Measurements from ENCODE around the gene ENKD1. TPM values are rescaled to one million over a fixed set of nuclear protein-coding genes. Genes with fewer than 3 reads are reported as not detected.

ENKD1 gene
- total RNA-seq, 2 donors from 2014 or later = 9.1 to 9.4 TPM

GRCh38 chr16:67662653-67663010 is 3.9 kb downstream of the ENKD1 start:
- Mint-ChIP-seq H3K9me3 (no peaks in the 10 kb centered on the region), H3K27ac (no peak overlapping the region), H3K36me3 (ENCODE audit: low read depth) (peaks cover 28% of the 10 kb centered on the region), H3K4me3 (no peak overlapping the region), H3K27me3 (no peaks in the 10 kb centered on the region), H3K4me1 (peaks cover 9% of the 10 kb centered on the region)
- ATAC-seq (replicated peaks) = no peak

GRCh38 chr16:67661886-67662652 is 4.5 kb downstream of the ENKD1 start:
- no peak for ATAC-seq (replicated peaks)
- peaks cover 33% of the 10 kb centered on the region for H3K36me3 Mint-ChIP-seq (ENCODE audit: low read depth)
- H3K4me1 Mint-ChIP-seq = peaks cover 9% of the 10 kb centered on the region
- no peak overlapping the region for H3K27ac Mint-ChIP-seq
- H3K9me3 Mint-ChIP-seq = no peaks in the 10 kb centered on the region
- H3K4me3 Mint-ChIP-seq = peak overlapping the region; percentile 93
- H3K27me3 Mint-ChIP-seq = no peaks in the 10 kb centered on the region

GRCh38 chr16:67661101-67661761 is 5.3 kb downstream of the ENKD1 start:
- no peaks in the 10 kb centered on the region for H3K9me3 Mint-ChIP-seq
- peaks cover 33% of the 10 kb centered on the region for H3K36me3 Mint-ChIP-seq (ENCODE audit: low read depth)
- no peak for ATAC-seq (replicated peaks)
- peak overlapping the region; percentile 93 for H3K4me3 Mint-ChIP-seq
- H3K27ac Mint-ChIP-seq = peak overlapping the region; percentile 93
- no peaks in the 10 kb centered on the region for H3K27me3 Mint-ChIP-seq
- peaks cover 9% of the 10 kb centered on the region for H3K4me1 Mint-ChIP-seq

- peak within 1 kb of the TSS; percentile 93 for H3K27ac Mint-ChIP-seq
- no peaks in the 10 kb centered on the region for H3K9me3 Mint-ChIP-seq
- H3K4me1 Mint-ChIP-seq = peaks cover 9% of the 10 kb centered on the region
- peaks cover 39% of the 10 kb centered on the region for H3K36me3 Mint-ChIP-seq (ENCODE audit: low read depth)
- peak; percentile 92 for ATAC-seq (replicated peaks)
- no peaks in the 10 kb centered on the region for H3K27me3 Mint-ChIP-seq
- peak within 1 kb of the TSS; percentile 93 for H3K4me3 Mint-ChIP-seq
Measured at GRCh38 chr16:67660564-67661028, 6.0 kb downstream of the ENKD1 start, which contains the start of gene PARD6A. Gene PARD6A, plus strand, starts transcription at chr16:67660960. Its CDS starts 79 bp downstream, at chr16:67661039.

GRCh38 chr16:67659675-67660563 is 6.6 kb downstream of the ENKD1 start, which contains the start of gene ACD:
Gene ACD, minus strand, starts transcription at chr16:67660260. Its CDS starts 40 bp downstream, at chr16:67660220.
- Mint-ChIP-seq H3K27ac (peak within 1 kb of the TSS; percentile 93), H3K27me3 (no peaks in the 10 kb centered on the region), H3K9me3 (no peaks in the 10 kb centered on the region), H3K4me1 (peaks cover 5% of the 10 kb centered on the region), H3K4me3 (peak within 1 kb of the TSS; percentile 93), H3K36me3 (ENCODE audit: low read depth) (peaks cover 45% of the 10 kb centered on the region)
- peak; percentile 66 for ATAC-seq (replicated peaks)

- no peaks in the 10 kb centered on the region for H3K27me3 Mint-ChIP-seq
- H3K9me3 Mint-ChIP-seq = no peaks in the 10 kb centered on the region
- peak overlapping the region; percentile 93 for H3K4me3 Mint-ChIP-seq
- peaks cover under 1% of the 10 kb centered on the region for H3K4me1 Mint-ChIP-seq
- H3K27ac Mint-ChIP-seq = peak overlapping the region; percentile 93
- H3K36me3 Mint-ChIP-seq (ENCODE audit: low read depth) = peaks cover 54% of the 10 kb centered on the region
- no peak for ATAC-seq (replicated peaks)
Measured at GRCh38 chr16:67658849-67659674, 7.5 kb downstream of the ENKD1 start.

GRCh38 chr16:67657751-67658518 is 8.6 kb downstream of the ENKD1 start:
- Mint-ChIP-seq H3K27ac (peak overlapping the region; percentile 38), H3K4me1 (no peaks in the 10 kb centered on the region), H3K27me3 (no peaks in the 10 kb centered on the region), H3K9me3 (no peaks in the 10 kb centered on the region), H3K4me3 (peak overlapping the region; percentile 93), H3K36me3 (ENCODE audit: low read depth) (peaks cover 55% of the 10 kb centered on the region)
- no peak for ATAC-seq (replicated peaks)

- H3K36me3 Mint-ChIP-seq (ENCODE audit: low read depth) = peaks cover 58% of the 10 kb centered on the region
- no peaks in the 10 kb centered on the region for H3K9me3 Mint-ChIP-seq
- no peak overlapping the region for H3K27ac Mint-ChIP-seq
- H3K4me3 Mint-ChIP-seq = no peak overlapping the region
- no peaks in the 10 kb centered on the region for H3K27me3 Mint-ChIP-seq
- H3K4me1 Mint-ChIP-seq = no peaks in the 10 kb centered on the region
- no peak for ATAC-seq (replicated peaks)
Measured at GRCh38 chr16:67657017-67657608, 9.4 kb downstream of the ENKD1 start.

GRCh38 chr16:67656344-67657016 is 10.1 kb downstream of the ENKD1 start:
- Mint-ChIP-seq H3K9me3 (no peaks in the 10 kb centered on the region), H3K36me3 (ENCODE audit: low read depth) (peaks cover 64% of the 10 kb centered on the region), H3K4me3 (no peak overlapping the region), H3K27ac (no peak overlapping the region), H3K4me1 (no peaks in the 10 kb centered on the region), H3K27me3 (no peaks in the 10 kb centered on the region)
- no peak for ATAC-seq (replicated peaks)

- peak overlapping the region; percentile 29 for H3K27ac Mint-ChIP-seq
- H3K4me1 Mint-ChIP-seq = peaks cover 2% of the 10 kb centered on the region
- H3K36me3 Mint-ChIP-seq (ENCODE audit: low read depth) = peaks cover 71% of the 10 kb centered on the region
- no peaks in the 10 kb centered on the region for H3K9me3 Mint-ChIP-seq
- no peaks in the 10 kb centered on the region for H3K27me3 Mint-ChIP-seq
- ATAC-seq (replicated peaks) = no peak
- H3K4me3 Mint-ChIP-seq = no peak overlapping the region
Measured at GRCh38 chr16:67655363-67655762, 11.2 kb downstream of the ENKD1 start.

- H3K4me1 Mint-ChIP-seq = peaks cover 8% of the 10 kb centered on the region
- H3K4me3 Mint-ChIP-seq = no peak overlapping the region
- H3K27ac Mint-ChIP-seq = no peak overlapping the region
- H3K27me3 Mint-ChIP-seq = no peaks in the 10 kb centered on the region
- no peaks in the 10 kb centered on the region for H3K9me3 Mint-ChIP-seq
- ATAC-seq (replicated peaks) = no peak
- peaks cover 74% of the 10 kb centered on the region for H3K36me3 Mint-ChIP-seq (ENCODE audit: low read depth)
Measured at GRCh38 chr16:67654403-67654911, 12.1 kb downstream of the ENKD1 start.

- Mint-ChIP-seq H3K4me3 (no peak overlapping the region), H3K27ac (no peak overlapping the region), H3K36me3 (ENCODE audit: low read depth) (peaks cover 73% of the 10 kb centered on the region), H3K4me1 (peaks cover 8% of the 10 kb centered on the region), H3K9me3 (no peaks in the 10 kb centered on the region), H3K27me3 (no peaks in the 10 kb centered on the region)
- ATAC-seq (replicated peaks) = no peak
Measured at GRCh38 chr16:67653789-67654402, 12.7 kb downstream of the ENKD1 start.
